NCI-H2196 (cell line): ENCODE measurements around the gene TARM1.

Experiments used
- DNase-seq: peaks from one replicate; lab custom pipeline; 2025; ENCODE audit not compliant: unreplicated experiment; lab: John Stamatoyannopoulos, UW

Gene TARM1

DNA sequence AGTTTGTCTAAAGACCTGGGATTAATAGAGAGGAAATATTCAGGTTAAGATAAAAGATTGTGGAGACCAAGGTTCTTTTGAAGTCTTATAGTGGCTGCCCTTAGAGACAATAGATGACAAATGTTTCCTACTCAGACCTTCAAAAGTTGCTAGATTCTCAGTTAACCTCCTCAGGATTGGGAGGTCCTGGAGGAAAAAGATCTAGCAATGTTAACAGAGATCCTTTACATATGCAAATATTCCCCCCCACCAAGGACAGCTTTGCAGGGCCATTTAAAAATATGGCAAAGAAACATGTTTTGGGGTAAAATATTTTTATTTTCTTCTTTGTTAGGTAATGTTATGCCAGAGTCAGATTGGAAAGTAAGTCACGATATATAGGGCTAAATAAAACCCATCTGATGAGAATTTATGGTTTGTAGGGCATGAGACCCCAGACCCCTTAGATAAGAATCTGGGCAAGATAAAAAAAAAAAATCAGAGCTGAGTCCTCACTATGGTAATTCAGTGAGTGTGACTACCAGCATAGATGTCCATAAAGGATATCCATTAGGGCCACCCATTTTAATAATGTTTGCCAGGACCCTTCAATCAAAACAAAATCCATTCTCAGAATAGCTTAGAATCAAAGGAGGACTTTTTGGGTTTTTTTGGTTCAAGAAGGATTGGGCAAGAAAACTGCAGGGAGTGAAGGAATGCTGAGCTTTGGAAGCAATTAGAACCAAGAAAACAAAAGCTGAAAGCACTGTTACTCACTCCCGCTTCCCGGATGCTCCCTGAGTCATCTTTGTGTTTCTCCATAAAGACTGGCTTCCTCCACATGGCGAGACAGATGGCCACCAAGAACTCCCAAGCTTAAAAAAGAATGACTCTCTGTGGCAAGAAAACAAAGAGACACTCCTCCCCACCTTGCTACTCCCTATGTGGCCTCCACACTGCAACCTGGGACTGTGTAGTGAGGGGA, 45.7 kb downstream of the TARM1 start:
- DNase-seq, result no peak

DNA sequence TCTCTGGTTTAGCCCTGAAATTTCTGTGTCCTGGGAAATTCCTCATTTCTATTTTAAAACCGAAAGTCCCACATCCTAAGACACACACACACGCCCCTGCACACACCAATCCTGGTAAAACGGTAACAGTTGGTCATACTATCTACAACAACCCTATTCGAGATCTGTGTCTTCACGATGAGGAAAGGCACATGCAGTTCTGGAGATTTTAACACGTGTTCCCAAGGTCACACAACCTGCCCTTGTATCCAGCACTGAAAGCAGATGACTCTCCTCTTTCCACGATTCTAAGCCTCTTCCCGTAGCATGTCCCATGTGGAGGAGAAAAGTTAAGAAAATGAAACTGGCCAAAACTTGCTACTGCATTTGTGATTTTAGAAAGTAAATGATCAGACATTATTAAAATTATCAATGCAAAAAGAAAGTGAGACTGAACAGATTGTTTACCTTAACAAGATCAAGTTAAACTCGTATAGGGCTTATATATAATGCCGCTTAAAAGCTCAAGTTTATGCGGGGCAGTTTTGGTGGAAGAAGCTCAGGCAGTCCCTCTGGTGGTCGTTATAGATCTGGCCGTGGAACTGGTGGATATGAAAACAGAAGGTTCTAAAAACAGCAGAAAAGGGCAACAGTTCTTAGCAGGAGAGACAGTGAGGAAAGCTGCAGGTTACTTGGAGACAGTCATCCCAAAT, 50.1 kb downstream of the TARM1 start:
- DNase-seq, result no peak

DNA sequence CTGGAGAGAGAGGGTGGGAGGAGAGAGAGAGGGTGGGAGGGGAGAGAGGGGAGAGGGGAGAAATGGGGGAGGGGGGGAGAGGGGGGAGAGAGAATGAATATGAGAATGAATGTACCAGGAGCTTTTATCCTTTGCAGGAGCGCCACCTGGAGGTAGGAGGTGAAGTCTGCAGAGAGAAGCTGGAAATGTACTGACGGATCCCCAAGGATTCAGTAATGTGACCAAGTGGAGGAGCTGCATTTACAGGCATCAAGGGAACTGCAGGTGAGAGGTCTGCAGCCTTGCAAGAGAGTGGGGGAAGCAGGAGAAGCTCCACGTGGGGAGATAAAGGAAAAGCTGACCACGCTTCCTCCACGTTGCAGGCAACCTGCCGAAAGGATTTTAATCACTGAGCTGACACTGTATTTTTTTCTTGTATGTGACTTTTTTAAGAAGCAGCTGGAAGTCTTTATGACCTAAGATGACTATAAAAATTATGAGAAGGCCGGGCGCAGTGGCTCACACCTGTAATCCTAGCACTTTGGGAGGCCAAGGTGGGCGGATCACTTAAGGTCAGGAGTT, 51.2 kb downstream of the TARM1 start:
- DNase-seq, result peak; percentile 61

DNA sequence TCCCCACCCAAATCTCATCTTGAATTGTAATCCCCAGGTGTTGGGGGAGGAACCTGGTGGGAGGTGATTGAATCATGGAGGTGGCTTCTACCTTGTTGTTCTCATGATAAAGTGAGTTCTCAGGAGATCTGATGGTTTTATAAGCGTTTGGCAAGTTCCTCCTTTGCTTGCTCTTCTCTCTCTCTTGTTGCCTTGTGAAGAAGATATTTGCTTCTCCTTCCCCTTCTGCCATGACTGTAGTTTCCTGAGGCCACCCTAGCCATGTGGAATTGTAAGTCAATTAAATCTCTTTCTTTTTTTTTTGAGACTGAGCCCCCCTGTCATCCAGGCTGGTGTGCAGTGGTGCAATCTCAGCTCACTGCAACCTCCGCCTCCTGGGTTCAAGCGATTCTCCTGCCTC, 51.9 kb downstream of the TARM1 start:
- no peak for DNase-seq

DNA sequence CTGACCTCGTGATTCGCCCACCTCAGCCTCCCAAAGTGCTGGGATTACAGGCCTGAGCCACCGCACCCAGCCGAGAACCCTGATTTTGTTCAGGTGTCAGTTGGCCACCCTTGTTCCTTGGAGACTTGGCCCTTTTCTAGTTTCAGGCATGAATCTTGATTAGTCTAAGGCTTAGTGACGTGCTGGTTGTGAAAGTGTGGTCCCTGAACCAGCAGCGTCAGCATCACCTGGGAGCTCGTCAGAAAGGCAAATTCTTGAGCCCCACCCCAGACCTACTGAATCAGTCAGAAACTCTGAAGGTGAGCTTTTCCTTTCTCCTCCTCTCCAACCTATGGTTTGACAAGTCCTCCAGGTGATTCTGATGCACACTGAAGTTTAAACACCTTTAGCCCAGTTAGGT, 54.5 kb downstream of the TARM1 start:
- DNase-seq, result no peak

DNA sequence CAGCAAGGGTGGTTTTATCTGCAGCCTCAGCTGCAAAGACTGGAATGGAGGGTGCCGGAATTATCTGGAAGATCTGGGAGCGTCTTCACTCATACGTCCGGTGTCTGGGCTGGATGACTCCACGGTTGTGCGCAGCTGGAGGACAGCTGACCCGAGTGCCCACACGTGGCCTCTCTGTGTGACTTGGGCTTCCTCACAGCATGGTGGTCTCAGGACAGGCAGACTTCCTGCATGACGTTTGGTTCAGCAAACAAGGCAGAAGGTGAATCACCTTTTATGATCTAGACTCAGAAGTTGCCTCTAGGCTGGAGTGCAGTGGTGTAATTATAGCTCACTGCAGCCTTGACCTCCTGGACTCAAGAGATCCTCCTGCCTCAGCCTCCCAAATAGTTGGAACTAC, 56.5 kb downstream of the TARM1 start:
- no peak for DNase-seq

DNA sequence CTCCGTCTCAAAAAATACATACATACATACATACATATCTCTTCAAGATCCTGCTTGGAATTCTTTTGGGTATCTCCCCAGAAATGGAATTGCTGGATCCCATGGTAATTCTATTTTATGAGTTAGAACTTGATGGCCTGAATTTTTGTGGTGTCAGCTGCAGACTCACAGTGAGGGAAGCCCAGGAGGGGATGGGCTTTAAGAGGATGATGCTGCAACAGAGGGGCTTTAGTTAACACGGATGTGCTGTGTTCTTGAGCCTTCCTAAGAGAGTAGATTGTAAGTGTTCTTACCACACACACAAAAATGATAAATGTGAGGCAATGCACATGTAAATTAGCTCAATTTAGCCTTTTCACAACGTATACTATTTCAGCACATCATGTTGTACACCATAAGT, 58.0 kb downstream of the TARM1 start:
- no peak for DNase-seq

DNA sequence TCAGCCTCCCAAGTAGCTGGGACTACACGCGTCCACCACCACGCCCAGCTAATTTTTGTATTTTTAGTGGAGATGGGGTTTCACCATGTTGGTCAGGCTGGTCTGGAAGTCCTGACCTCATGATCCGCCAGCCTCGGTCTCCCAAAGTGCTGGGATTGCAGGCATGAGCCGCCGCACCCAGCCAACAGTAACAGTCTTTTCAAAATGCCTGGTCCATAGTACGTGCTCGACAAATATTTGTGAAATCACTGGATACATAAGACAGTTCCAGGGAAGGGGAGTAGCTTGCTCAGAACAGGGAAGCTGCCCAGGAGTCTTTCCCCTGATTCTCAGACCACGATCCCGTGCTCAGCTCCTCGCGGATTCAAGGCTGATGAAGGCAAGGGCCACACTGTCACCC, 59.2 kb downstream of the TARM1 start:
- no peak for DNase-seq

DNA sequence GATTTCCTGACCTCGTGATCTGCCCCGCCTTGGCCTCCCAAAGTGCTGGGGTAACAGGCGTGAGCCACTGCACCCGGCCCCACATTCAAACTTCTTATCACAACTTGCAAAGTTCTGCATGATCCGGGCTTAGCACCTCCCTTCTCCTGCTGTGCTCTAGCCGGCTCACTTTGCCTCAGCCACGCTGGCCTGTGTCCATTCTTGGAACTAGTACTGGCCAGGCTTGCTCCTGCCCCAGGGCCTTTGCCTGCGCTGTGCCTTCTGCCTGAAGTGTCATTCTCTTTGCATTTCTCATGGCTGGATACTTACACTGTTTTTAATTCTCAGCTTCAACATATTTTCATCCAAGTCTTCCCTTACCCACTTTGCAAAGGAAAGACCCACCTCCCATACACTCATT, 59.8 kb downstream of the TARM1 start:
- DNase-seq, result no peak
